IMR-90 (cell line): ENCODE measurements around the gene BATF. TPM values are rescaled to one million over a fixed set of nuclear protein-coding genes. Genes with fewer than 3 reads are reported as not detected.

Experiments used
- ATAC-seq: fragments of 200-7000 bp; cut with Tn5 transposase; 2 replicates; pipeline ENCODE4 v1.9.1; 2020; ENCODE audit warnings: low read depth, mild to moderate bottlenecking, moderate library complexity
- BruUV-seq: library from RNA; stranded (reverse); fragments of 400-500 nt; replicated peaks from 2 replicates; lab custom pipeline; 2021; lab: Mats Ljungman, UMichigan
- CTCF ChIA-PET: fragments of 300-600 bp; formaldehyde crosslinking; extraction: SDS; loops from one replicate; lab custom pipeline; 2021; ENCODE audit warnings: antibody characterized with exemption; lab: Yijun Ruan, JAX
- POLR2A ChIA-PET: fragments of 300-600 bp; sonication (Branson Sonifier 250); formaldehyde crosslinking; loops from one replicate; lab custom pipeline; 2022; ENCODE audit warnings: antibody characterized with exemption; ENCODE audit not compliant: unreplicated experiment; lab: Charles Lee
- DNase-seq: peaks from one replicate; pipeline ENCODE4 v3.0.0; 2013
- H2AFZ ChIP-seq: replicated peaks from 2 replicates; pipeline ENCODE3; 2013; ENCODE audit warnings: low read length, mild to moderate bottlenecking; ENCODE audit not compliant: poor library complexity
- H2AK5ac ChIP-seq: 2 replicates; pipeline ENCODE4 v1.6.1; 2013; ENCODE audit warnings: low read depth, low read length, inconsistent platforms
- H2AK9ac ChIP-seq: replicated peaks from 2 replicates; pipeline ENCODE3; 2013; ENCODE audit warnings: mild to moderate bottlenecking, low read depth, low read length, moderate library complexity; ENCODE audit not compliant: poor library complexity
- H2BK120ac ChIP-seq: 2 replicates; pipeline ENCODE4 v1.6.1; 2013; ENCODE audit warnings: low read depth, low read length, inconsistent platforms
- H2BK15ac ChIP-seq: 3 replicates; pipeline ENCODE4 v1.6.1; 2013; ENCODE audit warnings: low read depth, low read length, inconsistent platforms
- H2BK20ac ChIP-seq: 2 replicates; pipeline ENCODE4 v1.6.1; 2013; ENCODE audit warnings: low read depth, mild to moderate bottlenecking, inconsistent platforms, low read length, moderate library complexity
- H2BK5ac ChIP-seq: 2 replicates; pipeline ENCODE4 v1.6.1; 2013; ENCODE audit warnings: mild to moderate bottlenecking, low read depth, low read length, inconsistent platforms; ENCODE audit not compliant: poor library complexity, severe bottlenecking
- H3K14ac ChIP-seq: replicated peaks from 2 replicates; pipeline ENCODE4 v1.6.1; 2013; ENCODE audit warnings: low read depth, low read length, inconsistent platforms
- H3K18ac ChIP-seq: 2 replicates; pipeline ENCODE4 v1.6.1; 2013; ENCODE audit warnings: low read depth, low read length, control low read depth
- H3K23ac ChIP-seq: 2 replicates; pipeline ENCODE4 v1.6.1; 2013; ENCODE audit warnings: low read depth, low read length, inconsistent platforms
- H3K27ac ChIP-seq: 2 replicates; pipeline ENCODE4 v1.5.1; 2013; ENCODE audit warnings: mild to moderate bottlenecking, control low read depth, low read length; ENCODE audit not compliant: insufficient read depth
- H3K27me3 ChIP-seq: 2 replicates; pipeline ENCODE4 v1.6.1; 2013; ENCODE audit warnings: low read length; ENCODE audit not compliant: control insufficient read depth, insufficient read depth
- H3K36me3 ChIP-seq: 2 replicates; pipeline ENCODE4 v1.6.1; 2013; ENCODE audit warnings: low read length, mixed read lengths; ENCODE audit not compliant: control insufficient read depth, insufficient read depth
- H3K4ac ChIP-seq: 2 replicates; pipeline ENCODE4 v1.6.1; 2013; ENCODE audit warnings: low read depth, low read length, inconsistent platforms
- H3K4me1 ChIP-seq: 2 replicates; pipeline ENCODE4 v1.6.1; 2013; ENCODE audit warnings: low read length, mixed read lengths; ENCODE audit not compliant: control insufficient read depth, insufficient read depth
- H3K4me2 ChIP-seq: 2 replicates; pipeline ENCODE4 v1.6.1; 2013; ENCODE audit warnings: low read depth, mild to moderate bottlenecking, control low read depth, low read length, moderate library complexity
- H3K4me3 ChIP-seq: 2 replicates; pipeline ENCODE4 v1.5.1; 2013; ENCODE audit warnings: low read depth, mild to moderate bottlenecking, control low read depth, low read length, moderate library complexity; ENCODE audit not compliant: insufficient read depth
- H3K56ac ChIP-seq: 2 replicates; pipeline ENCODE4 v1.6.1; 2013; ENCODE audit warnings: low read length, inconsistent platforms; ENCODE audit not compliant: insufficient read depth; ENCODE audit errors: extremely low read depth
- H3K79me1 ChIP-seq, 2 experiments: 2 replicates each; pipeline ENCODE4 v1.6.1; 2013; ENCODE audit warnings: low read length in 2 of 2, inconsistent platforms in 1 of 2, low read depth in 1 of 2
- H3K9ac ChIP-seq: 2 replicates; pipeline ENCODE4 v1.6.1; 2013; ENCODE audit warnings: low read depth, low read length, control low read depth
- H3K9me1 ChIP-seq: 2 replicates; pipeline ENCODE4 v1.6.1; 2013; ENCODE audit warnings: low read length, inconsistent platforms; ENCODE audit not compliant: insufficient read depth
- H3K9me3 ChIP-seq: 2 replicates; pipeline ENCODE4 v1.6.1; 2013; ENCODE audit warnings: low read length; ENCODE audit not compliant: control insufficient read depth, insufficient read depth
- H4K20me1 ChIP-seq: 2 replicates; pipeline ENCODE4 v1.6.1; 2013; ENCODE audit warnings: low read length, inconsistent platforms; ENCODE audit not compliant: insufficient read depth
- H4K5ac ChIP-seq: 2 replicates; pipeline ENCODE4 v1.6.1; 2013; ENCODE audit warnings: mild to moderate bottlenecking, low read depth, low read length, control low read depth
- H4K8ac ChIP-seq, 2 experiments: 2 replicates each; pipeline ENCODE4 v1.6.1; 2013; ENCODE audit warnings: low read depth in 2 of 2, low read length in 2 of 2, control low read depth in 1 of 2, inconsistent platforms in 1 of 2
- H4K91ac ChIP-seq: 2 replicates; pipeline ENCODE4 v1.6.1; 2013; ENCODE audit warnings: low read depth, low read length, inconsistent platforms; ENCODE audit not compliant: insufficient read depth
- BHLHE40 ChIP-seq: fragments of 150-350 bp; IDR thresholded peaks from 2 replicates; pipeline ENCODE4 v1.6.1; 2016; ENCODE audit warnings: mild to moderate bottlenecking, low read depth, low read length
- CEBPB ChIP-seq: IDR thresholded peaks from 2 replicates; pipeline ENCODE4 v1.6.1; 2012; ENCODE audit warnings: low read depth, low read length, improper control_type of control experiment
- CHD1 ChIP-seq: IDR thresholded peaks from 2 replicates; pipeline ENCODE4 v1.6.1; 2012; ENCODE audit warnings: low read depth, low read length, improper control_type of control experiment
- ELK1 ChIP-seq: fragments of 150-350 bp; IDR thresholded peaks from 2 replicates; pipeline ENCODE4 v1.6.1; 2016; ENCODE audit warnings: low read depth, mild to moderate bottlenecking, low read length, moderate library complexity, borderline replicate concordance
- FOS ChIP-seq: fragments of 150-350 bp; IDR thresholded peaks from 2 replicates; pipeline ENCODE4 v1.6.1; 2016; ENCODE audit warnings: low read depth, low read length
- MAFK ChIP-seq: IDR thresholded peaks from 2 replicates; pipeline ENCODE4 v1.6.1; 2012; ENCODE audit warnings: low read depth, low read length, improper control_type of control experiment
- MAZ ChIP-seq: IDR thresholded peaks from 2 replicates; pipeline ENCODE4 v1.6.1; 2012; ENCODE audit warnings: low read depth, mild to moderate bottlenecking, low read length, improper control_type of control experiment, moderate library complexity, borderline replicate concordance
- MXI1 ChIP-seq: IDR thresholded peaks from 2 replicates; pipeline ENCODE4 v1.6.1; 2012; ENCODE audit warnings: low read depth, mild to moderate bottlenecking, low read length, moderate library complexity, borderline replicate concordance
- NFE2L2 ChIP-seq: fragments of 150-350 bp; IDR thresholded peaks from 2 replicates; pipeline ENCODE4 v1.6.1; 2016; ENCODE audit warnings: low read depth, mild to moderate bottlenecking, low read length
- POLR2A ChIP-seq: IDR thresholded peaks from 2 replicates; pipeline ENCODE4 v1.6.1; 2012; ENCODE audit warnings: mild to moderate bottlenecking, low read depth, low read length
- RAD21 ChIP-seq: IDR thresholded peaks from 2 replicates; pipeline ENCODE4 v1.6.1; 2012; ENCODE audit warnings: low read length, improper control_type of control experiment
- RFX5 ChIP-seq: IDR thresholded peaks from 2 replicates; pipeline ENCODE4 v1.8.0; 2012; ENCODE audit warnings: low read depth, mild to moderate bottlenecking, low read length, moderate library complexity
- SMC3 ChIP-seq: fragments of 150-350 bp; IDR thresholded peaks from 2 replicates; pipeline ENCODE4 v1.6.1; 2016; ENCODE audit warnings: low read depth, mild to moderate bottlenecking, antibody characterized with exemption, low read length, moderate library complexity
- USF2 ChIP-seq: fragments of 150-350 bp; IDR thresholded peaks from 2 replicates; pipeline ENCODE4 v1.6.1; 2017; ENCODE audit warnings: mild to moderate bottlenecking, antibody characterized with exemption, low read length, low read depth
- WGBS, 2 experiments: methylation state at CpG; one replicate each; pipeline versions ENCODE4 v1.1.5 to v1.1.7; 2013; ENCODE audit warnings: missing lambda C conversion rate in 2 of 2; ENCODE audit not compliant: insufficient read length in 1 of 2; ENCODE audit errors: extremely low coverage in 2 of 2; 5-methylcytosine and 5-hydroxymethylcytosine counted together
- dilution Hi-C: fragments of 300-500 bp; cut with HindIII; formaldehyde crosslinking; loops from one replicate; pipeline ENCODE4 v1.14.3; 2018; ENCODE audit warnings: low sequenced_read_pairs; ENCODE audit not compliant: unreplicated experiment
- in situ Hi-C: fragments of 300-500 bp; cut with MboI; formaldehyde crosslinking; loops from 3 replicates; pipeline ENCODE4 v1.14.3; 2019; ENCODE audit warnings: low sequenced_read_pairs, inconsistent platforms, mixed read lengths
- intact Hi-C: fragments of 100-400 bp; cut with micrococcal nuclease; formaldehyde crosslinking; loops from 2 replicates; pipeline ENCODE4 v1.10.0; 2022
- polyA plus RNA-seq, 3 experiments: library from polyadenylated mRNA; depleted of rRNA; stranded (reverse); fragments of >200 nt; gene quantifications; 2 replicates each; pipeline ENCODE4 v1.2.3, GENCODE V29; 2012; ENCODE audit warnings: low replicate concordance in 1 of 3
- total RNA-seq: library from RNA; depleted of rRNA; stranded (reverse); fragments of >200 nt; gene quantifications from 2 replicates; pipeline ENCODE4 v1.2.3, GENCODE V29; 2012
- TF ChIP-seq, protein P1 (sequence below): conservative IDR thresholded peaks from 2 replicates; pipeline ENCODE4 v1.5.1; 2012; ENCODE audit warnings: mild to moderate bottlenecking, low read depth, low read length, improper control_type of control experiment

BATF gene
- total and polyA plus RNA-seq, 2 of the 4 experiments (the other 2 are of a cell fraction) = not detected

GRCh38 chr14:75495399-75495798 is 26.9 kb upstream of the BATF start:
- Histone ChIP-seq H3K79me1 (no peaks in the 10 kb centered on the region), H3K4ac (no peak overlapping the region), H4K91ac (no peak overlapping the region), H4K20me1 (no peaks in the 10 kb centered on the region), H3K4me3 (no peak overlapping the region), H2BK5ac (no peak overlapping the region), H3K36me3 (no peaks in the 10 kb centered on the region), H3K9me3 (peaks cover 3% of the 10 kb centered on the region; the same call in 1 of the 2 replicates), H3K56ac (no peak overlapping the region), H3K23ac (no peak overlapping the region), H3K4me2 (no peak overlapping the region), H2BK120ac (no peak overlapping the region), H3K18ac (no peak overlapping the region), H2AFZ (no peak overlapping the region), H2BK15ac (no peak overlapping the region), H3K9me1 (no peaks in the 10 kb centered on the region), H3K14ac (no peak overlapping the region), H2BK20ac (no peak overlapping the region), H2AK9ac (no peak overlapping the region), H3K27me3 (peaks cover 19% of the 10 kb centered on the region), H4K5ac (no peak overlapping the region), H3K9ac (no peak overlapping the region), H3K4me1 (no peaks in the 10 kb centered on the region), H4K8ac (no peak overlapping the region), H3K27ac (no peak overlapping the region), H2AK5ac (no peak overlapping the region)
- ChIA-PET CTCF (no interaction called here), POLR2A (no interaction called here)
- intact Hi-C loops (no loop called here), in situ Hi-C loops (no loop called here), dilution Hi-C loops (no loop called here)
- DNase-seq (no peak), ATAC-seq (no peak)
- BruUV-seq = no TSS peak
- no CpG with 5 or more reads among the region's 3 CpGs for WGBS, 2 experiments
- TF ChIP-seq ELK1 (no peak), NFE2L2 (no peak), RFX5 (no peak), MAZ (no peak), FOS (no peak), RAD21 (no peak), CEBPB (no peak), MAFK (no peak), CHD1 (no peak), SMC3 (no peak), USF2 (no peak), BHLHE40 (no peak), POLR2A (no peak), MXI1 (no peak)
- TF ChIP-seq, protein P1, sequence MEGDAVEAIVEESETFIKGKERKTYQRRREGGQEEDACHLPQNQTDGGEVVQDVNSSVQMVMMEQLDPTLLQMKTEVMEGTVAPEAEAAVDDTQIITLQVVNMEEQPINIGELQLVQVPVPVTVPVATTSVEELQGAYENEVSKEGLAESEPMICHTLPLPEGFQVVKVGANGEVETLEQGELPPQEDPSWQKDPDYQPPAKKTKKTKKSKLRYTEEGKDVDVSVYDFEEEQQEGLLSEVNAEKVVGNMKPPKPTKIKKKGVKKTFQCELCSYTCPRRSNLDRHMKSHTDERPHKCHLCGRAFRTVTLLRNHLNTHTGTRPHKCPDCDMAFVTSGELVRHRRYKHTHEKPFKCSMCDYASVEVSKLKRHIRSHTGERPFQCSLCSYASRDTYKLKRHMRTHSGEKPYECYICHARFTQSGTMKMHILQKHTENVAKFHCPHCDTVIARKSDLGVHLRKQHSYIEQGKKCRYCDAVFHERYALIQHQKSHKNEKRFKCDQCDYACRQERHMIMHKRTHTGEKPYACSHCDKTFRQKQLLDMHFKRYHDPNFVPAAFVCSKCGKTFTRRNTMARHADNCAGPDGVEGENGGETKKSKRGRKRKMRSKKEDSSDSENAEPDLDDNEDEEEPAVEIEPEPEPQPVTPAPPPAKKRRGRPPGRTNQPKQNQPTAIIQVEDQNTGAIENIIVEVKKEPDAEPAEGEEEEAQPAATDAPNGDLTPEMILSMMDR = no peak
